Measurements from ENCODE around the gene RXRA.

GRCh38 chr9:134437403-134438194 lies 111.3 kb downstream of the RXRA start:
- TF ChIP-seq, protein P1, sequence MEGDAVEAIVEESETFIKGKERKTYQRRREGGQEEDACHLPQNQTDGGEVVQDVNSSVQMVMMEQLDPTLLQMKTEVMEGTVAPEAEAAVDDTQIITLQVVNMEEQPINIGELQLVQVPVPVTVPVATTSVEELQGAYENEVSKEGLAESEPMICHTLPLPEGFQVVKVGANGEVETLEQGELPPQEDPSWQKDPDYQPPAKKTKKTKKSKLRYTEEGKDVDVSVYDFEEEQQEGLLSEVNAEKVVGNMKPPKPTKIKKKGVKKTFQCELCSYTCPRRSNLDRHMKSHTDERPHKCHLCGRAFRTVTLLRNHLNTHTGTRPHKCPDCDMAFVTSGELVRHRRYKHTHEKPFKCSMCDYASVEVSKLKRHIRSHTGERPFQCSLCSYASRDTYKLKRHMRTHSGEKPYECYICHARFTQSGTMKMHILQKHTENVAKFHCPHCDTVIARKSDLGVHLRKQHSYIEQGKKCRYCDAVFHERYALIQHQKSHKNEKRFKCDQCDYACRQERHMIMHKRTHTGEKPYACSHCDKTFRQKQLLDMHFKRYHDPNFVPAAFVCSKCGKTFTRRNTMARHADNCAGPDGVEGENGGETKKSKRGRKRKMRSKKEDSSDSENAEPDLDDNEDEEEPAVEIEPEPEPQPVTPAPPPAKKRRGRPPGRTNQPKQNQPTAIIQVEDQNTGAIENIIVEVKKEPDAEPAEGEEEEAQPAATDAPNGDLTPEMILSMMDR (IDR thresholded peaks at IDR 0.05) = no peak
- TF ChIP-seq POLR2AphosphoS5 (IDR thresholded peaks at IDR 0.05) = no peak
- no peak for TF ChIP-seq EP300 (IDR thresholded peaks at IDR 0.05)

All from upper lobe of left lung (tissue), 4 donors.